A673 (cell line): Measurements from ENCODE around the gene APC. TPM values are rescaled to one million over a fixed set of nuclear protein-coding genes. Genes with fewer than 3 reads are reported as not detected.

ENCODE experiments used
- BruUV-seq: library from RNA; stranded (reverse); fragments of 400-500 nt; replicated peaks from 2 replicates; lab custom pipeline; 2021; lab: Mats Ljungman, UMichigan
- CTCF ChIA-PET: fragments of 300-600 bp; sonication (Branson Sonifier 250); formaldehyde crosslinking; loops from one replicate; lab custom pipeline; 2022; ENCODE audit warnings: antibody characterized with exemption; lab: Charles Lee
- POLR2A ChIA-PET: fragments of 300-600 bp; sonication (Branson Sonifier 250); formaldehyde crosslinking; loops from one replicate; lab custom pipeline; 2022; ENCODE audit warnings: antibody characterized with exemption; ENCODE audit not compliant: low non-redundant PET; lab: Charles Lee
- DNase-seq: peaks from one replicate; pipeline ENCODE4 v3.0.0-alpha.2; 2015; ENCODE audit warnings: low spot score
- H3K27ac ChIP-seq: fragments of 200-600 bp; sonication (generic); 2 replicates; pipeline ENCODE4 v1.5.1; 2016; ENCODE audit warnings: mixed run types, low read depth, mild to moderate bottlenecking, mixed read lengths, antibody characterized with exemption, low read length; ENCODE audit not compliant: poor library complexity, severe bottlenecking
- H3K27me3 ChIP-seq: fragments of 200-600 bp; sonication (generic); replicated peaks from 2 replicates; pipeline ENCODE4 v1.6.1; 2017; ENCODE audit warnings: mixed run types, low read depth, mild to moderate bottlenecking, mixed read lengths, antibody characterized with exemption, low read length; ENCODE audit not compliant: insufficient read depth, poor library complexity
- H3K36me3 ChIP-seq: fragments of 200-600 bp; sonication (generic); 2 replicates; pipeline ENCODE4 v1.6.1; 2016; ENCODE audit warnings: mixed run types, mild to moderate bottlenecking, mixed read lengths, antibody characterized with exemption, low read length; ENCODE audit not compliant: insufficient read depth, poor library complexity, severe bottlenecking
- H3K4me1 ChIP-seq: fragments of 200-600 bp; sonication (generic); 2 replicates; pipeline ENCODE4 v1.6.1; 2017; ENCODE audit warnings: mixed run types, mild to moderate bottlenecking, mixed read lengths, antibody characterized with exemption, low read length; ENCODE audit not compliant: insufficient read depth, poor library complexity, severe bottlenecking
- H3K4me3 ChIP-seq: fragments of 200-600 bp; sonication (generic); 2 replicates; pipeline ENCODE4 v1.5.1; 2016; ENCODE audit warnings: low read depth, mixed run types, mild to moderate bottlenecking, mixed read lengths, low read length; ENCODE audit not compliant: poor library complexity, severe bottlenecking
- H3K9me3 ChIP-seq: fragments of 200-600 bp; sonication (generic); 2 replicates; pipeline ENCODE4 v1.6.1; 2016; ENCODE audit warnings: mixed run types, low read depth, mild to moderate bottlenecking, mixed read lengths, antibody characterized with exemption, low read length; ENCODE audit not compliant: poor library complexity, severe bottlenecking
- EZH2 ChIP-seq: fragments of 200-600 bp; sonication (generic); IDR thresholded peaks from 2 replicates; pipeline ENCODE4 v1.6.1; 2017; ENCODE audit warnings: borderline replicate concordance, low read depth, mild to moderate bottlenecking, mixed read lengths, antibody characterized with exemption, low read length; ENCODE audit not compliant: poor library complexity, severe bottlenecking
- intact Hi-C: fragments of 100-400 bp; cut with micrococcal nuclease; formaldehyde crosslinking; loops from one replicate; pipeline ENCODE4 v1.10.0; 2022; ENCODE audit not compliant: unreplicated experiment
- total RNA-seq: library from RNA; stranded (reverse); gene quantifications from 2 replicates; pipeline ENCODE4 v1.2.3, GENCODE V29; 2021
- TF ChIP-seq, protein P1 (sequence below): fragments of 300-800, 200-600 bp; sonication (generic); conservative IDR thresholded peaks from 2 replicates; pipeline ENCODE4 v1.5.1; 2017; ENCODE audit warnings: low read depth, mild to moderate bottlenecking, antibody characterized with exemption, low read length, moderate library complexity, mixed read lengths

The APC gene
- total RNA-seq, 1 experiment from 2014 or later, result 39.3 TPM

DNA sequence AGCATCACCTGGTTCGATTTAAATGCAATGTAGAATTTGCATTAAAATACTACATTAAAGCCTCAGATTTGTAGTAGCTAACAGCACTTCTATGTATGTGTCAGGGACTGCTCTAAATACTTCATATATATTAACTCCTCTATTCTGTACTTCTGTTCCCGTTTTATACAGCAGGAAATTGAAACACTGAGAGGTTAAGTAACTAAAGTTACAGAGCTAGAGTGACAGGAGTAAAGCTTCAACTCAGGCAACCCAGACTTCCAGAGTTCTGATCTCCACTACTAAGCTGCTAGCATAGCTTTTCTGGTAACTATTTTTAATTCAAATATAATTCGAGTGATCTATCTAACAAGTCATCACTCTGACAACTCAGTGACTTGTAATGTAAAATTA is 619 bp upstream of the APC start:
- no peak for DNase-seq
- no peak for TF ChIP-seq EZH2
- TF ChIP-seq, protein P1, sequence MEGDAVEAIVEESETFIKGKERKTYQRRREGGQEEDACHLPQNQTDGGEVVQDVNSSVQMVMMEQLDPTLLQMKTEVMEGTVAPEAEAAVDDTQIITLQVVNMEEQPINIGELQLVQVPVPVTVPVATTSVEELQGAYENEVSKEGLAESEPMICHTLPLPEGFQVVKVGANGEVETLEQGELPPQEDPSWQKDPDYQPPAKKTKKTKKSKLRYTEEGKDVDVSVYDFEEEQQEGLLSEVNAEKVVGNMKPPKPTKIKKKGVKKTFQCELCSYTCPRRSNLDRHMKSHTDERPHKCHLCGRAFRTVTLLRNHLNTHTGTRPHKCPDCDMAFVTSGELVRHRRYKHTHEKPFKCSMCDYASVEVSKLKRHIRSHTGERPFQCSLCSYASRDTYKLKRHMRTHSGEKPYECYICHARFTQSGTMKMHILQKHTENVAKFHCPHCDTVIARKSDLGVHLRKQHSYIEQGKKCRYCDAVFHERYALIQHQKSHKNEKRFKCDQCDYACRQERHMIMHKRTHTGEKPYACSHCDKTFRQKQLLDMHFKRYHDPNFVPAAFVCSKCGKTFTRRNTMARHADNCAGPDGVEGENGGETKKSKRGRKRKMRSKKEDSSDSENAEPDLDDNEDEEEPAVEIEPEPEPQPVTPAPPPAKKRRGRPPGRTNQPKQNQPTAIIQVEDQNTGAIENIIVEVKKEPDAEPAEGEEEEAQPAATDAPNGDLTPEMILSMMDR, result no peak
- Histone ChIP-seq H3K4me3 (peak overlapping the region; percentile 60), H3K4me1 (peaks cover 15% of the 10 kb centered on the region), H3K27ac (peak overlapping the region; percentile 6), H3K36me3 (no peaks in the 10 kb centered on the region), H3K9me3 (no peaks in the 10 kb centered on the region), H3K27me3 (no peaks in the 10 kb centered on the region)
- CTCF ChIA-PET, result interaction anchor here (1.0 kb wide), 1 partner anchor 111 kb away, joined by 20 read pairs; no protein-coding TSS in a partner anchor
- intact Hi-C loops, result no loop called here
- no TSS peak for BruUV-seq
- POLR2A ChIA-PET, result interaction anchor here (0.7 kb wide), 1 partner anchor 9 kb away, joined by 7 read pairs; no protein-coding TSS in a partner anchor

DNA sequence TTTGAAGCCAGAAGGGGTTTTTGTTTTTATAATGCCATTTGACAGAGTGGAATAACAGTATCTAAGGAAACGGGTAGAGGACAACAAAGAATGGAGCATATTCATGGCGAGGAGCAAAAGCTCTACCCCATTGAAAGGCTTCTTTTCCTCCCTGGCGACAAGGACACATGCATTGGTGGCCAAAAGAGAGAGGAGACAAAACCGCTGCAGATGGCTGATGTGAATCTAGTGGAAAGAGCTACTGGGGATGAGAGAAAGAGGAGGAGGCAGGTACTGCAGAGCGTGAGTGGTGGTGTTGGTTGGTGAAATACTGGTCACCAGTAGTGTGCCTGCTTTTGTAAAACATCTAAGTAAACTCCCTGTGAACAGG is 491 bp downstream of the APC start:
- Histone ChIP-seq H3K27me3 (no peaks in the 10 kb centered on the region), H3K9me3 (no peaks in the 10 kb centered on the region), H3K36me3 (no peaks in the 10 kb centered on the region), H3K27ac (peak overlapping the region; percentile 10), H3K4me3 (peak overlapping the region; percentile 60), H3K4me1 (peaks cover 15% of the 10 kb centered on the region)
- CTCF ChIA-PET, result interaction anchor here (1.0 kb wide), 1 partner anchor 110 kb away, joined by 20 read pairs; no protein-coding TSS in a partner anchor
- DNase-seq, result peak; percentile 6
- POLR2A ChIA-PET, result no interaction called here
- intact Hi-C loops, result no loop called here
- BruUV-seq, result TSS peak; percentile 61
- TF ChIP-seq, protein P1, result no peak
- no peak for TF ChIP-seq EZH2

DNA sequence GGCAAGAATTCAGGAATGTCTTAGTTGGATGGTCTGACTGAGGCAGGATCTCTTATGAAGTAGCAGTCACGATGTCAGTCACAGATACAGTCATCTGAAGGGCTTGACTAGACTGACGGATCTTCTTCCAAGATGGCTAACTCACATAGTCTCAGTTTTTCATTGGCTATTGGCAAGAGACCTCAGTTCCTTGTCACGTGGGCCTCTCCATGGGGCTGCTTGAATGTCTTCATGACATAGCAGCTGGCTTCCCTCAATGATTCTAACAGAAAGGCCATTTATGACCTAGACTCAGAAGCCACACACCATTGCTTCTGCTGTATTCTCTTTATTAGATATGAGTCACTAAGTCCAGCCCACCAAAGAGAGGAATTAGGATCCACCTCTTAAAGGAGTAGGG is 4.7 kb downstream of the APC start:
- Histone ChIP-seq H3K4me1 (peaks cover 15% of the 10 kb centered on the region), H3K9me3 (no peaks in the 10 kb centered on the region), H3K4me3 (no peak overlapping the region), H3K36me3 (no peaks in the 10 kb centered on the region), H3K27me3 (no peaks in the 10 kb centered on the region), H3K27ac (no peak overlapping the region)
- DNase-seq, result peak; percentile 58
- TF ChIP-seq EZH2, result no peak
- TF ChIP-seq, protein P1, result no peak
- BruUV-seq, result no TSS peak
- intact Hi-C loops, result no loop called here
- ChIA-PET POLR2A (no interaction called here), CTCF (no interaction called here)
